Endothelial cell of umbilical vein (primary cell): Measurements from ENCODE around the gene CECR2.

ENCODE experiments used
- CTCF ChIP-seq, 2 donors: IDR thresholded peaks; 1 replicate in 1 of 2; 2 replicates in 1 of 2; pipeline ENCODE4 v1.5.1; 2011; ENCODE audit warnings: low read length in 2 of 2, mild to moderate bottlenecking in 2 of 2, moderate library complexity in 2 of 2, control low read depth in 1 of 2, inconsistent platforms in 1 of 2, low read depth in 1 of 2; ENCODE audit not compliant: insufficient read depth in 1 of 2; ENCODE audit errors: extremely low read depth in 1 of 2
- EZH2 ChIP-seq: IDR thresholded peaks from 2 replicates; pipeline ENCODE4 v1.6.1; 2012; ENCODE audit warnings: borderline replicate concordance, low read depth, mild to moderate bottlenecking, moderate library complexity, low read length, inconsistent platforms; ENCODE audit not compliant: severe bottlenecking
- FOS ChIP-seq: IDR thresholded peaks from 2 replicates; pipeline ENCODE4 v1.6.1; 2011; ENCODE audit warnings: mild to moderate bottlenecking, low read length, moderate library complexity, borderline replicate concordance; ENCODE audit not compliant: insufficient read depth
- GATA2 ChIP-seq: IDR thresholded peaks from 2 replicates; pipeline ENCODE4 v1.7.0; 2011; ENCODE audit warnings: low read depth, mild to moderate bottlenecking, moderate library complexity, mixed read lengths, low read length; ENCODE audit not compliant: insufficient read length, insufficient read depth
- MAX ChIP-seq: IDR thresholded peaks from 2 replicates; pipeline ENCODE4 v1.6.1; 2011; ENCODE audit not compliant: insufficient read depth, insufficient read length
- MYC ChIP-seq: IDR thresholded peaks from one replicate; pipeline ENCODE4 v1.6.1; 2011; ENCODE audit warnings: mild to moderate bottlenecking, low read depth, low read length
- POLR2A ChIP-seq: IDR thresholded peaks from 2 replicates; pipeline ENCODE4 v1.6.1; 2012; ENCODE audit warnings: low read depth, mild to moderate bottlenecking, control low read depth, low read length
- POLR2AphosphoS5 ChIP-seq: IDR thresholded peaks from 2 replicates; pipeline ENCODE4 v1.6.1; 2012; ENCODE audit warnings: low read depth, mild to moderate bottlenecking, control low read depth, low read length, moderate library complexity; ENCODE audit not compliant: insufficient read depth

GRCh38 chr22:17512960-17513359 is 143.7 kb downstream of the CECR2 start:
- TF ChIP-seq CTCF (IDR thresholded peaks at IDR 0.05; ENCODE audit: extremely low read depth in 1 of 2, insufficient read depth in 1 of 2, low read depth in 1 of 2, low read length in 2 of 2) (no peak), MYC (no peak), FOS (no peak), POLR2AphosphoS5 (no peak), MAX (no peak), POLR2A (no peak), GATA2 (no peak), EZH2 (no peak)
